Astrocyte (in vitro differentiated cells and primary cell): ENCODE data around the gene MYO1B.

Experiments
- EZH2 ChIP-seq: IDR thresholded peaks from 2 replicates; pipeline ENCODE4 v1.6.1; 2012; ENCODE audit warnings: mild to moderate bottlenecking, low read length, inconsistent platforms; ENCODE audit not compliant: insufficient read depth
- TF ChIP-seq, protein P1 (sequence below): IDR thresholded peaks from 2 replicates; pipeline ENCODE4 v1.5.1; 2011; ENCODE audit warnings: low read depth, mild to moderate bottlenecking, inconsistent platforms, low read length, moderate library complexity; ENCODE audit not compliant: insufficient read depth

DNA sequence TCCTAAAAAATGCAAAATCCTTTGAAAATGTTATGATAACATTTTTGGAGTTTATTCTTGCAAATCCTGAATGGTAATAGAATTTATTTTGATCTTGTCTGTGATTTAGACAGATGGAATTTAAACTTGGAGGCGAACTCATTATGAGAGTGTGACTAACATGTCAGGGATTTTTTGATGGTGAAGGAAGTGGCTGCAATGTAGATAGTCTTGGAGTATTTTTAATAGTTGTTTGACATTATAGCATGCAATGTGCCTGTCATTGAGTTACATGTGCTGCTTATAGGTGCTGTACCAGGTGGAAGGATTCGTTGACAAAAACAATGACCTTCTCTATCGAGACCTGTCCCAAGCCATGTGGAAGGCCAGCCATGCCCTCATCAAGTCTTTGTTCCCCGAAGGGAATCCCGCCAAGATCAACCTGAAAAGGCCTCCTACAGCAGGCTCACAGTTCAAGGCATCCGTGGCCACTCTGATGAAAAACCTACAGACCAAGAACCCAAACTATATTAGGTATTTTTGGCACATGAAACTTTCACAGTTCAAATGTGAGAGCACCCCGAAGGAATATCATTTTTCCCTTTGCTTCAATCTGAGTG lies 141.8 kb downstream of the MYO1B start:
- TF ChIP-seq, protein P1, sequence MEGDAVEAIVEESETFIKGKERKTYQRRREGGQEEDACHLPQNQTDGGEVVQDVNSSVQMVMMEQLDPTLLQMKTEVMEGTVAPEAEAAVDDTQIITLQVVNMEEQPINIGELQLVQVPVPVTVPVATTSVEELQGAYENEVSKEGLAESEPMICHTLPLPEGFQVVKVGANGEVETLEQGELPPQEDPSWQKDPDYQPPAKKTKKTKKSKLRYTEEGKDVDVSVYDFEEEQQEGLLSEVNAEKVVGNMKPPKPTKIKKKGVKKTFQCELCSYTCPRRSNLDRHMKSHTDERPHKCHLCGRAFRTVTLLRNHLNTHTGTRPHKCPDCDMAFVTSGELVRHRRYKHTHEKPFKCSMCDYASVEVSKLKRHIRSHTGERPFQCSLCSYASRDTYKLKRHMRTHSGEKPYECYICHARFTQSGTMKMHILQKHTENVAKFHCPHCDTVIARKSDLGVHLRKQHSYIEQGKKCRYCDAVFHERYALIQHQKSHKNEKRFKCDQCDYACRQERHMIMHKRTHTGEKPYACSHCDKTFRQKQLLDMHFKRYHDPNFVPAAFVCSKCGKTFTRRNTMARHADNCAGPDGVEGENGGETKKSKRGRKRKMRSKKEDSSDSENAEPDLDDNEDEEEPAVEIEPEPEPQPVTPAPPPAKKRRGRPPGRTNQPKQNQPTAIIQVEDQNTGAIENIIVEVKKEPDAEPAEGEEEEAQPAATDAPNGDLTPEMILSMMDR, result no peak
- no peak for TF ChIP-seq EZH2
